HCT116 (cell line): ENCODE data around the gene ARFRP1. TPM values are rescaled to one million over a fixed set of nuclear protein-coding genes. Genes with fewer than 3 reads are reported as not detected.

Experiments used
- ATAC-seq: fragments of 200-7000 bp; cut with Tn5 transposase; 2 replicates; pipeline ENCODE4 v1.9.1; 2020; ENCODE audit warnings: mild to moderate bottlenecking, moderate library complexity
- BruUV-seq: library from RNA; stranded (reverse); fragments of 400-500 nt; replicated peaks from 2 replicates; lab custom pipeline; 2021; lab: Mats Ljungman, UMichigan
- CTCF ChIA-PET: fragments of 300-600 bp; sonication (Branson Sonifier 250); formaldehyde crosslinking; loops from one replicate; lab custom pipeline; 2021; ENCODE audit warnings: antibody characterized with exemption; lab: Charles Lee
- POLR2A ChIA-PET: fragments of 300-600, 350-600 bp; sonication (Branson Sonifier 250); formaldehyde crosslinking; loops from one replicate; lab custom pipeline; 2021; ENCODE audit warnings: antibody characterized with exemption; lab: Charles Lee
- RAD21 ChIA-PET, 2 experiments: fragments of 300-600 bp; sonication (Branson Sonifier 250); formaldehyde crosslinking; loops; one replicate each; lab custom pipeline; 2023; ENCODE audit warnings: low total read pairs in 2 of 2; ENCODE audit not compliant: uncharacterized antibody in 2 of 2, unreplicated experiment in 2 of 2, low non-redundant PET in 1 of 2; lab: Charles Lee
- DNase-seq: peaks from one replicate; pipeline ENCODE4 v3.0.0-alpha.2; 2010; ENCODE audit warnings: low read depth, low spot score
- H2AFZ ChIP-seq: fragments of 200-600 bp; shearing (Covaris generic), sonication (generic); 2 replicates; pipeline ENCODE4 v1.6.1; 2017; ENCODE audit warnings: low read depth, mixed run types, mixed read lengths, antibody characterized with exemption, low read length; ENCODE audit not compliant: poor library complexity, severe bottlenecking
- H3K27ac ChIP-seq: 2 replicates; pipeline ENCODE4 v1.5.1; 2012; ENCODE audit warnings: low read depth, low read length
- H3K27me3 ChIP-seq: fragments of 200-600 bp; sonication (generic); 2 replicates; pipeline ENCODE4 v1.6.1; 2016; ENCODE audit warnings: mixed run types, low read length, mixed read lengths; ENCODE audit not compliant: insufficient read depth
- H3K36me3 ChIP-seq, 2 experiments: fragments of 200-500 bp in 1 of 2; fragments of 200-600 bp in 1 of 2; sonication (Bioruptor generic) in 1 of 2; sonication (generic) in 1 of 2; 2 replicates each; pipeline versions ENCODE4 v1.5.1 to v1.6.1; 2014 to 2016; ENCODE audit warnings: low read length in 2 of 2, inconsistent platforms in 1 of 2, mixed read lengths in 1 of 2, mixed run types in 1 of 2; ENCODE audit not compliant: insufficient read depth in 2 of 2, control insufficient read depth in 1 of 2
- H3K4me1 ChIP-seq, 2 experiments: fragments of 200-600 bp in 1 of 2; sonication (generic) in 1 of 2; 2 replicates each; pipeline versions ENCODE4 v1.5.1 to v1.6.1; 2012 to 2017; ENCODE audit warnings: low read length in 2 of 2, inconsistent platforms in 1 of 2, mild to moderate bottlenecking in 1 of 2, mixed read lengths in 1 of 2, mixed run types in 1 of 2, moderate library complexity in 1 of 2; ENCODE audit not compliant: insufficient read depth in 2 of 2, control insufficient read depth in 1 of 2
- H3K4me2 ChIP-seq: fragments of 200-600 bp; sonication (generic); 2 replicates; pipeline ENCODE4 v1.6.1; 2017; ENCODE audit warnings: mixed run types, low read length, mixed read lengths
- H3K4me3 ChIP-seq, 2 experiments: fragments of 200-600 bp in 1 of 2; sonication (generic) in 1 of 2; replicated peaks in 1 of 2; 2 replicates each; pipeline ENCODE4 v1.5.1; 2011 to 2016; ENCODE audit warnings: low read length in 2 of 2, control low read depth in 1 of 2, low read depth in 1 of 2, mild to moderate bottlenecking in 1 of 2, mixed read lengths in 1 of 2, mixed run types in 1 of 2
- H3K79me2 ChIP-seq: fragments of 200-600 bp; sonication (generic); 2 replicates; pipeline ENCODE4 v1.6.1; 2017; ENCODE audit warnings: mild to moderate bottlenecking, mixed run types, low read length, moderate library complexity, mixed read lengths; ENCODE audit not compliant: insufficient read depth
- H3K9ac ChIP-seq: fragments of 200-600 bp; sonication (generic); 2 replicates; pipeline ENCODE4 v1.6.1; 2016; ENCODE audit warnings: low read length, mixed read lengths
- H3K9me2 ChIP-seq: fragments of 200-600 bp; sonication (generic), shearing (Covaris generic); 2 replicates; pipeline ENCODE4 v1.6.1; 2017; ENCODE audit warnings: mixed run types, mild to moderate bottlenecking, moderate library complexity; ENCODE audit not compliant: insufficient read depth
- H3K9me3 ChIP-seq, 2 experiments: fragments of 200-500 bp in 1 of 2; fragments of 200-600 bp in 1 of 2; sonication (Bioruptor generic) in 1 of 2; sonication (generic) in 1 of 2; 2 replicates each; pipeline ENCODE4 v1.6.1; 2014 to 2017; ENCODE audit warnings: low read length in 2 of 2, mixed read lengths in 2 of 2, inconsistent platforms in 1 of 2, low read depth in 1 of 2, mild to moderate bottlenecking in 1 of 2, mixed run types in 1 of 2, moderate library complexity in 1 of 2; ENCODE audit not compliant: control insufficient read depth in 1 of 2, insufficient read depth in 1 of 2
- H4K20me1 ChIP-seq: fragments of 200-600 bp; sonication (generic), shearing (Covaris generic); 2 replicates; pipeline ENCODE4 v1.6.1; 2017; ENCODE audit warnings: mixed run types, mild to moderate bottlenecking, moderate library complexity; ENCODE audit not compliant: insufficient read depth
- EGR1 ChIP-seq: IDR thresholded peaks from 2 replicates; pipeline ENCODE4 v1.6.1; 2012; ENCODE audit warnings: low read depth
- EZH2 ChIP-seq: fragments of 200-600 bp; sonication (generic); IDR thresholded peaks from 2 replicates; pipeline ENCODE4 v1.6.1; 2017; ENCODE audit warnings: antibody characterized with exemption, mixed run types
- EZH2phosphoT487 ChIP-seq: fragments of 200-600 bp; IDR thresholded peaks from 2 replicates; pipeline ENCODE4 v1.6.1; 2018; ENCODE audit warnings: antibody characterized with exemption, borderline replicate concordance
- JUND ChIP-seq: IDR thresholded peaks from 2 replicates; pipeline ENCODE4 v1.6.1; 2012
- POLR2A ChIP-seq: IDR thresholded peaks from 2 replicates; pipeline ENCODE4 v1.7.0; 2011; ENCODE audit warnings: borderline replicate concordance; ENCODE audit not compliant: insufficient read depth, insufficient read length; ENCODE audit errors: extremely low read depth
- POLR2AphosphoS5 ChIP-seq: IDR thresholded peaks from 2 replicates; pipeline ENCODE4 v1.6.1; 2011; ENCODE audit warnings: mild to moderate bottlenecking, low read depth, low read length, moderate library complexity
- REST ChIP-seq: IDR thresholded peaks from 2 replicates; pipeline ENCODE4 v1.6.1; 2012; ENCODE audit warnings: low read depth
- SIN3A ChIP-seq: IDR thresholded peaks from 2 replicates; pipeline ENCODE4 v1.6.1; 2012; ENCODE audit warnings: low read depth
- SRF ChIP-seq: IDR thresholded peaks from 2 replicates; pipeline ENCODE4 v1.6.1; 2012; ENCODE audit warnings: low read depth
- ZNF274 ChIP-seq: fragments of 200-500 bp; sonication (Bioruptor generic); IDR thresholded peaks from 2 replicates; pipeline ENCODE4 v1.6.1; 2014; ENCODE audit warnings: mild to moderate bottlenecking, low read depth, low read length, inconsistent platforms
- intact Hi-C: fragments of 100-400 bp; cut with micrococcal nuclease; formaldehyde crosslinking; loops from 2 replicates; pipeline ENCODE4 v1.10.0; 2022
- total RNA-seq: library from RNA; stranded (reverse); gene quantifications from one replicate; pipeline ENCODE4 v1.2.1, GENCODE V29; 2021; ENCODE audit not compliant: unreplicated experiment
- TF ChIP-seq, protein P1 (sequence below): IDR thresholded peaks from 2 replicates; pipeline ENCODE4 v1.6.1; 2012

Gene ARFRP1
- total RNA-seq, 1 experiment from 2014 or later, result 53.7 TPM

DNA sequence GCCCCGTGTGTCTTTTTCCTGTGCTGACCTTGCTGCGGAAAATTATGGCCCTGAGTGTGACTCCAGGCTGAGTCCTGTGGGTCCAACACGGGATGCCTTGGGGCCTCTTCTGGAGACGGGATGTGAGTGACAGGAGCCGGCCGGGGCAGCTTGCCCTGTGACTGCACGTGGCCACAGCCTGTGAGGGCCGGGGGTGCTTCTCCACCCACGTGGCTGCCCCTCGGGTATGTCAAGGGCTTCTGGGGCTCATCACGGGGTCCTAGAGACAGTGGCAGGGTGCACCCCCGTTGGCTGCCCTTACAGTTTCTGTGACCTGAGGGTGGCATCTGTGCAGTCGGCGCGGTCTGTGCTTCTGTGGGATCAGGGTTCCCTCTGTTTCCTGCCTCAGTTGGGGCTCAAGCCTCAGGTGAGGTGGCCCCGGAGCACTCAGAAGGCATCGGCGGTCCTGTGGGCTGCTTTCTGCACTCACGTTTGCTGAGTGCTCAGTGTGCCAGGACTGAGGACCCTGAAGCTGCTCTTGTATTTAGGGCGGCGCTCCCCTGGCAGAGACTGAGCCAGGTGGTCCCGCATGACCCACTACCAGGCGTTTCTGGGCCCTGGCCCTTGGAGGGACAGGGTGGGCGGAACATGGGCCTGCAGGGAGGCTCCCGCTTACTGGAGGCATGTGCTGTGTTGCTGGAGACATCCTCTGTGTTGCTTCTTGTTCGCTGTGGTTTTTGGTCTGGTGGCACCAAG, 44.3 kb downstream of the ARFRP1 start:
- ATAC-seq, result no peak
- RAD21 ChIA-PET, result no interaction called here
- H3K79me2 ChIP-seq, result peaks cover 60% of the 10 kb centered on the region
- CTCF ChIA-PET, result no interaction called here
- H3K4me1 ChIP-seq, result peaks cover 7 to 10% of the 10 kb centered on the region in 2 experiments
- H2AFZ ChIP-seq, result no peak overlapping the region
- no peaks in the 10 kb centered on the region for H3K9me2 ChIP-seq
- H3K36me3 ChIP-seq, result peaks cover 17 to 41% of the 10 kb centered on the region in 2 experiments
- DNase-seq, result no peak
- no peak overlapping the region for H3K27ac ChIP-seq
- intact Hi-C loops, result no loop called here
- TF ChIP-seq EGR1, result no peak
- no peak for TF ChIP-seq EZH2phosphoT487
- TF ChIP-seq REST, result no peak
- no peak for TF ChIP-seq SIN3A
- no peak for TF ChIP-seq ZNF274
- TF ChIP-seq JUND, result no peak
- TF ChIP-seq EZH2, result no peak
- no peak for TF ChIP-seq SRF
- TF ChIP-seq, protein P1, sequence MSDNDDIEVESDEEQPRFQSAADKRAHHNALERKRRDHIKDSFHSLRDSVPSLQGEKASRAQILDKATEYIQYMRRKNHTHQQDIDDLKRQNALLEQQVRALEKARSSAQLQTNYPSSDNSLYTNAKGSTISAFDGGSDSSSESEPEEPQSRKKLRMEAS, result no peak
- no peak for TF ChIP-seq POLR2A
- no peak for TF ChIP-seq POLR2AphosphoS5
- H3K4me3 ChIP-seq, result no peak overlapping the region
- POLR2A ChIA-PET, result no interaction called here
- no peak overlapping the region for H3K4me2 ChIP-seq
- no TSS peak for BruUV-seq
- no peaks in the 10 kb centered on the region for H4K20me1 ChIP-seq
- H3K27me3 ChIP-seq, result no peaks in the 10 kb centered on the region
- H3K9me3 ChIP-seq, result no peaks in the 10 kb centered on the region
- no peak overlapping the region for H3K9ac ChIP-seq
